Posterior cingulate gyrus (tissue), 11 donors: ENCODE results near the gene TIMM23B.
"Not testable (repeated sequence)": the region's sequence is repeated elsewhere in the genome, so short reads cannot be mapped to it uniquely, and the experiment has no call there.

ENCODE experiments used
- DNase-seq, 10 donors: peaks; one replicate each; pipeline versions ENCODE4 v3.0.0 to v3.0.0-alpha.2; 2020 to 2021; ENCODE audit warnings: mixed read lengths in 3 of 10
- intact Hi-C: fragments of 100-400 bp; cut with DNase I; formaldehyde crosslinking; loops from one replicate; pipeline ENCODE4 v1.15.1; 2023

Gene TIMM23B

GRCh38 chr10:49941447-49942338, at the start of gene TIMM23B, which contains the start of gene PARG:
Gene TIMM23B, plus strand, starts transcription at chr10:49942053. Its CDS starts 142 bp downstream, at chr10:49942195.
Gene PARG, minus strand, starts transcription at chr10:49942027. Its CDS starts 302 bp downstream, at chr10:49941725.
- intact Hi-C loops, result not testable (repeated sequence)
- peak; percentile 72 to 97 (median 76) for DNase-seq

GRCh38 chr10:49899999-49900398, 41.9 kb upstream of the TIMM23B start:
- DNase-seq, intact Hi-C loops: not testable (repeated sequence)

DNA sequence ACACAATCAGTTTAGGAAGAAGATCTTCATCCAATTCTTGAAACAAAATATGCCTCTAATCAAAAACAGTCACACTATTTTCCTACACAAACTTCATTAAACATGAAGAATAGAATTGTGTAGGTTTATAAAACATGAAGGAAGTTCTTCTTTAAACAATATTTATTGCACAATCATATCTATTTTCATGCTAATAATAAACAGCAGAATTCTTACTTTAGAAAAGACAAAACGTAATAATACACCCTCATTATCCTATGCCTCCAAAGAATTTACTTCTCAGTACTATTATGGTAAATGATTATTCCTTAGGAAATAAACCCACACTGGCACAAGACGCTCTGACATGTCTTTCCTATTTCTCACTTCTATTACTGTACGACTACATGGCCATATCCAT, 41.4 kb upstream of the TIMM23B start:
- intact Hi-C loops, DNase-seq: not testable (repeated sequence)

- intact Hi-C loops, DNase-seq: not testable (repeated sequence)
Measured at GRCh38 chr10:49903829-49904228, 38.0 kb upstream of the TIMM23B start.

GRCh38 chr10:49908290-49909080, 33.4 kb upstream of the TIMM23B start:
- intact Hi-C loops, DNase-seq: not testable (repeated sequence)

DNA sequence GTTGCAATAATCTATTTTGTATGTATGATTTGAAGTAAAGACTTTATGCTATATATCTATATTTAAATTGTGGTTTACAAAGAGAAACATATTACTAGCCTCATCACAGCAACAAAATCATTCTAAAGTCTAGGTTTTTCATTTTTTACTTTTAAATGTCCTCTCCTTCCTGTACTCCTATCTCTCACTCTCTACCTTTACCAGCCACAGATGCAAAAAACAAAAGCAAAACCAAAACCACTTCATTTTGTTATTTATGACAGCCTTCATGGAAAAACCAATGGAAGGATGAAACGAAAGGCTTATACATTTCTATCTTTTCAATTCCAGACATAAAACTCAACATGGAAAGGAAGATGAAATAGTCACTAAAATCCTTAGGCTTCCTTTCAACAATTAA, 31.6 kb upstream of the TIMM23B start:
- intact Hi-C loops, result loop anchor here (10.0 kb wide), 1 partner anchor 315 kb away; no protein-coding TSS in a partner anchor
- DNase-seq, result not testable (repeated sequence)

DNA sequence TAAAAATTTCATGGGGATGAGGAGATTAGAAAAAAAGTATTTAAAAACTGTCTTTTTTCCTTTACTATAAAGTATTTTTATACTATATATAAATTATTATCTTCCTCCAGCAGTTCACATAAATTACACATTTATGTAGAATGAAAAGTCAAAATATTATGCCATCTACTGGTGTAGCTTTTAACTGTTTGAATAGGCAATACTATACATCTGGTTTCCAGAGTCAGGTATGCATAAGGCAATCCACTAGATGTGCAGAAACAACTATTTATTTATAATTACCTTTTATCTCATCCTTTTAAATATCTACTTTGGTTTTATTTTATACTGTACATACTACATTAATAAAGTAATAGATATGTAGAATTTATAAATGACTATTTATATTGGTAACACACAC, 25.4 kb upstream of the TIMM23B start:
- DNase-seq, result not testable (repeated sequence)
- intact Hi-C loops, result loop anchor here (10.0 kb wide), 1 partner anchor 322 kb away; no protein-coding TSS in a partner anchor

GRCh38 chr10:49917927-49918326, 23.9 kb upstream of the TIMM23B start:
- intact Hi-C loops, result loop anchor here (10.0 kb wide), 1 partner anchor 323 kb away; no protein-coding TSS in a partner anchor
- DNase-seq, result not testable (repeated sequence)

DNA sequence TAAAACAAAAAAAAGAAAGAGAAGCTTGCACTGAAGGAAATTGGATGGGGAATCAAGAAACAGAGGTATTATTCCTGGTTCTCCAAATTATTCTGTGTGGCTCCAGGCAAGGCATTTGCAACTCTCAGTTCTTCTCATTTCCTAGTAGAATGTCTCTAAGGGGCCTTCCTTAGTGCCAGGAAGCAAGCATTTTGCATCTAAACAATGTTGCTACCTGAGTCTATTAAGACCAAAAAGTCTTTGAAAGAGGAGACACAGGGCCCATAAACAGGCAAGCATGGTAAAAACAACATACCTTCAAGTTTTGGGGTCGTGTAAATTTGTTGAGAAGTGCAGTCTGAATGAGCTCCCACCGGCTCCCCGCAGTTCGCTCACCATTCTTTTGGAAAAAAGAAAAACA, 19.8 kb upstream of the TIMM23B start:
- intact Hi-C loops, DNase-seq: not testable (repeated sequence)

DNA sequence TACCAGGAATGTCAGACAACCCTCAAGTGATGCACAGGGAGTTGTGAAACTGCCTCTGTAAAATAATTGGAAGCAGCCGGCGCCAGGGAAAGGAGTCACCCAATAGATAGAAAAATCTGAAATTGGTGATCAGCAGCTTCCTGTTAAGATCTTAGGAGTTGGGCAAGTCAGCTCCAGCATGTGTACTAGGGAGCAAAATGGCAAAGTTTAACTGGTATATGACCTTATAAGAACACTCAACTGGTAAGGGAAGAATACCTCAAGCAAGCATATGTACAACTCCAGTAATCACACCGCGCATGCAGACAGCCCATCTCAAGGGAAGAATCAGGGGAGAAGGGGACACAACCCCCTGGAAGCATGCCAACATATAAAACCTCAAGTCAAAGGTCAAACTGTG, 18.3 kb upstream of the TIMM23B start:
- DNase-seq, intact Hi-C loops: not testable (repeated sequence)

DNA sequence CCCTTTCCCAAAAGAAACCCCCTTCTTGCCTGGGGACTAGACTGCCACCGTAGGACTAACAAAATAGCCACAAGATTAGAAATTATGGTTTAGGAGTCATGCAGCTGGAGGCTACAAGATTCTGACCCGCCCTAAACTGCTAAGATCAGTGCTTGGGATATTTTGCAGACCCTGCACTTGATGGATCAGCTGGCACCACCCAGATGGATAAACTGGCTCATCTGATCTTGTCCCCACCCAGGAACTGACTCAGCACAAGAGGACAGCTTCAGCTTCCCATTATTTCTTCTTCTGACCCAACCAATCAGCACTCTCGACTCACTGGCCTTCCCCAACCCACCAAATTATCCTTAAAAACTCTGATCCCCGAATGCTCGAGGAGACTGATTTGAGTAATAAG, 10.6 kb upstream of the TIMM23B start:
- DNase-seq, intact Hi-C loops: not testable (repeated sequence)

GRCh38 chr10:49931959-49932728, 9.7 kb upstream of the TIMM23B start:
- DNase-seq, intact Hi-C loops: not testable (repeated sequence)

DNA sequence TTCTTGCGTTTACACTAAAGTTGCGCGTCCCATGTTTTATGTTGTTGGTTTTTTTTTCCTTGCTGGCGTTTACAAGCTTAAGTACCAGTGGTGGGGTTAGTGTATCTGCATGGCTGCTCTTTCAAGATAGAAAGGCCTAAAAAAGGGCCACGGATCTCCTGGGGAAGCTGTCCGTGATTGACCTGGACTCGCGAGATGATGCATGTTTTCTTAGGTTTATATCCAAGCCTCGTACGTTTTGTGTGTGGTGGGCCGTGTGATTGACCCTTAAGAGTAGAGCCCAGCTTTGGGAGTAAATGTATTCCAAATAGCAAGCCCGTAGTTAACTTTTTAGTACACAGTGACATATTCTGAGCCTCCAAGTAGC, 469 bp downstream of the TIMM23B start:
- intact Hi-C loops, DNase-seq: not testable (repeated sequence)

DNA sequence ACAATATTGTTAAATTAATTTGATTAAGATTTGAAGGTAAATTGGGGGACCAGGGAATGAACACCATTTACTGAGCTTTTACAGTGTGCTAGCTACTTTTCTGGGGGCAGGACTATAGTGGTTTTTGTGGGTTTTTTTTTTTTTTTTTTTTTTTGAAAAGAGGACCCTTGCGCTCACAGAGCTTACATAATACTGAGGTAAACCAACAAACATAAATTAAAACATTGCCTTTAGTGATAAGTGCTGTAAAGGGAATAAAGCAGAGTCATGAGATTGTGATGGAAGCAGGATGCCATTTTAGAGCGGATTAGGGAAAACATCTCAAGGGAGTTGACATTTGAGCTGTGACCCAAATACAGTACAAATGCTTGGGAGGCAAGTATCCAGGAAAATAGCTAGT, 1.8 kb downstream of the TIMM23B start:
- DNase-seq, intact Hi-C loops: not testable (repeated sequence)

DNA sequence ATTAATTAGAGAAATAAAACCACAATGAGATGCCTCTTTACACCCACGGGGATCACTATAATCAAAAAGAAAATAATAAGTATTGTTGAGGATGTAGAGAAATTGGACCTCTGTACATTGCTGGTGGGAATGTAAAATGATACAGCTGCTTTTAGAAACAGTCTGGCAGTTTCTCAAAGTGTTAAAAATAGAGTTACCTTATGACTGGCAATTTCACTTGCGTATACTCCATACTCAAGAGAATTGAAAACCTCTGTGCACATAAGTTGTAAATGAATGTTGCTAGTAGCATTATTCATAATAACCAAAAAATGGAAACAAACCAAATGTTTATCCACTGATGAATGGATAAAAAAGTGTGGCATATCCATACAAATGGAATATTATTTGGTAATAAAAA, 6.3 kb downstream of the TIMM23B start:
- intact Hi-C loops, DNase-seq: not testable (repeated sequence)

DNA sequence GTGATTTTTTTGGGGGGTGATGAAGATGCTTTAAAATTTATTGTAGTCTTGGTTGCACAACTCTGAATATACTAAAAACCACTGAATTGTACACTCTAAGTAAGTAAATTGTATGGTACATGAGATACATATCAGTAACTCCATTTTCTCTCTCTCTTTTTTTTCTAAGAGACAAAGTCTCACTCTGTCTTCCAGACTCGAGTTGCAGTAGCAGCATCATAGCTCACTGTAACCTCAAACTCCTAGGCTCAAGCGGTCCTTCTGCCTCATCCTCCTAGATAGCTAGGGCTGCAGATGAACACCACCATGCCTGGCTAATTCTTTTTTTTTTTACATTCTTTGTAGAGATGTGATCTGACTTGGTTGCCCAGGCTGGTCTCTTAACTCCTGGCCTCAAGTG, 6.9 kb downstream of the TIMM23B start:
- DNase-seq, intact Hi-C loops: not testable (repeated sequence)

DNA sequence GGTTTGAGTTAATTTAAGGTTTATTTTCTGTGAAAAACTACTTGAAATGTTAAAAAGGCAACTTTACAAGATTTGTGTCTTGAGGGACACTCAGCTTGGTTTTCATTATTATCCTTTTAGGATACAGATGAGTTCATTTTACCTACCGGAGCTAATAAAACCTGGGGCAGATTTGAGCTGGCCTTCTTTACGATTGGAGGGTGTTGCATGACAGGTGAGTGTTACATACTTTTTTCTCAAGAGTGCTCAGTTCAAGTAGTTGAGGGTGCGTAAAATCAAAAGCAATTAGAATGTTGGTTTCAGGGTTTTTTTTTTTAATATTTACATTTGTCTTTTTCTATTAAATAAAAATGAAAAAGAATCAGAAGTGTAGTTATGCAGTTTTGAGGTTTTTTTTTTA, 10.2 kb downstream of the TIMM23B start:
- DNase-seq, intact Hi-C loops: not testable (repeated sequence)

- DNase-seq, intact Hi-C loops: not testable (repeated sequence)
Measured at GRCh38 chr10:49953122-49953521, 11.3 kb downstream of the TIMM23B start.

DNA sequence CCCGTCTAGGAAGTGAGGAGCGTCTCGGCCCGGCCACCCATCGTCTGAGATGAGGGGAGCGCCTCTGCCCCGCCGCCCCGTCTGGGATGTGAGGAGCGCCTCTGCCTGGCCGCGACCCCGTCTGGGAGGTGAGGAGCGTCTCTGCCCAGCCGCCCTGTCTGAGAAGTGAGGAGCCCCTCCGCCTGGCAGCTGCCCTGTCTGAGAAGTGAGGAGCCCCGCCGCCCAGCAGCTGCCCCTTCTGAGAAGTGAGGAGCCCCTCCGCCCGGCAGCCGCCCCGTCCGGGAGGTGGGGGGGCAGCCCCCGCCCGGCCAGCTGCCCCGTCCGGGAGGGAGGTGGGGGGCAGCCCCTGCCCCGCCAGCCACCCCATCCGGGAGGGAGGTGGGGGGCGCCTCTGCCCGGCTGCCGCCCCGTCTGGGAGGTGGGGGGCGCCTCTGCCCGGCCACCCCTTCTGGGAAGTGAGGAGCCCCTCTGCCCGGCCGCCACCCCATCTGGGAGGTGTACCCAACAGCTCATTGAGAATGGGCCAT, 28.5 kb downstream of the TIMM23B start:
- intact Hi-C loops, result not testable (repeated sequence)

GRCh38 chr10:49971466-49971865, 29.6 kb downstream of the TIMM23B start:
- intact Hi-C loops, DNase-seq: not testable (repeated sequence)

More for the DNA sequence above, 28.5 kb downstream of the TIMM23B start:
- DNase-seq, result not testable (repeated sequence)
